NCI-H2107 treated with DMSO at 0.1 percent for 48 hours (cell line): Measurements from ENCODE around the gene PRKCG.
"Not testable (repeated sequence)": the region's sequence is repeated elsewhere in the genome, so short reads cannot be mapped to it uniquely, and the experiment has no call there.

Experiments
- DNase-seq: peaks from one replicate; lab custom pipeline; 2025; ENCODE audit not compliant: unreplicated experiment; lab: John Stamatoyannopoulos, UW

PRKCG gene

GRCh38 chr19:53881482-53882390 lies at the start of gene PRKCG:
Gene PRKCG, plus strand, starts transcription at chr19:53882197. Its CDS starts 298 bp downstream, at chr19:53882495.
- DNase-seq: no peak

DNA sequence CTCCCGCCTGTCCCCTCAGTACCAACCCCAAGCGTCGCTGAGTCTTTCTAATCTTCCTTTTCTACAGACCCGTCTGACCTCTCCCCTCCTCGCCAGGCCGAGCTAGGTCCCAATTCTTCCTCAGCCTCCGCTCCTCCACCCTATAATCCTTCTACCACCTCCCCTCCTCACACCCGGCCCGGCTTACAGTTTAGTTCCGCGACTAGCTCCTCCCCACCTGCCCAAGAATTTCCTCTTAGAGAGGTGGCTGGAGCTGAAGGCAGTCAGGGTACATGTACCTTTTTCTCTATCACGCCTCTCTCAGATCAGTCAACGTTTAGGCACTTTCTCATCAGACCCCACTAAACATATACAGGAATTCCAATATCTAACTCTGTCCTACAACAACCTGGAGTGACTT lies 49.1 kb upstream of the PRKCG start:
- DNase-seq: not testable (repeated sequence)

- not testable (repeated sequence) for DNase-seq
These were observed 43.6 kb upstream of the PRKCG start for GRCh38 chr19:53838446-53838845.

GRCh38 chr19:53840241-53840640 lies 41.8 kb upstream of the PRKCG start:
- not testable (repeated sequence) for DNase-seq

- DNase-seq: not testable (repeated sequence)
These were observed 41.1 kb upstream of the PRKCG start for GRCh38 chr19:53840914-53841313.

DNA sequence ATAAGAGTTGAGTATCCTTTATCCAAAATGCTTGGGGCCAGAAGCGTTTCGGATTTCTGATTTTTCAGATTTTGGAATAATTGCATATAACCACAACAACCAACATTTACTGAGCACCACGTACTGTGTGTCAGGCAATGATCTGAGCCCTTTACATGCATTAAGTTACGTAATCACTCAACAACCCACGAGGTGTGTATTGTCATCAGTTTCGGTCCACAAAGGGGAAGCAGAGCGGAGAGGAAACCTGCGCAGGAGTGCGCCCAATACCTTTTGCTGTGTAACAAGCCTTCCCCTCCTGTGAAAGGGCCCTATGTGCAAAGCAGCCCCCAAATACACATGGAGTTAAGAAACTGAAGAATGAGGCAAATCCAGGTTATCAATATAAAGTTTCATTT lies 37.1 kb upstream of the PRKCG start:
- no peak for DNase-seq

DNA sequence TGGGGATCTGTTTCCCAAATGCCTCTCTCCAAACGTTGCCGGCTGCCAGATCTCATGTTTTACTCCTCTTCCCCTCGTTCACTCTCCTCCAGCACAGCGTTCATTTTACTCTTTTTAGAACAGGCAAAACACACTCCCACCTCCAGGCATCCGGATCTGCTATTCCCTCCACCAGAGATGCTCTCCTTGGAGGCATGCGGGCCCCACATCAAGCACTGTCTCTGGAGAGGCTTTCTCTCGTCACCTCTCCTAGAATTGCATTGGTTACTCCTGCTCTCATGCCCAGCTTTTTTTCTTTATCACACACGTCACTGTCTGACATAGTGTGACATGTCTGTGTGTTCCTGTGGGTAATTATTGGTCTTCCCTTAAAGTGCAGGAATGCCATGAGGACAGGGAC lies 34.4 kb upstream of the PRKCG start:
- no peak for DNase-seq

DNA sequence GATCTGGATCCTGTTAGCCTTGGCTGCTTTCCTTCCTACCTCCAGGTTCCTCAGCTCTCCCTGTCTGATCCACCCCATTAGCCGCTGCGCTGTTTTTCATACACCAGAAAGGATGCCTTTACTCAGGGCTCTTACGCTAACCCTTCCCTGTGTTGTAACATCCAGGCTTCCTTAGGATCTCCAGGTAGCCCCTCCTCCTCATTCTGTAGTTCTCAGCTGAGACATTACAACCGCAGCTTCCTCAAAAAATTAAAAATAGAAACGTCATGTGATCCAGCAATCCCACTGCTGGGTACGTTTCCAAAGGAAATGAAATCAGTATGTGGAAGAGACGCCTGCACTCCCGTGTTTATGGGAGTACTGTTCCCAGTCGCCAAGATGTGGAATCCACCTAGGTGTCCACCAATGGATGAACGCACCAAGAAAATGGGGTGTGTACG lies 32.7 kb upstream of the PRKCG start:
- DNase-seq: no peak

- no peak for DNase-seq
These were observed 28.3 kb upstream of the PRKCG start for GRCh38 chr19:53853707-53854106.

- DNase-seq: no peak
These were observed 17.6 kb upstream of the PRKCG start for GRCh38 chr19:53864308-53864836.

DNA sequence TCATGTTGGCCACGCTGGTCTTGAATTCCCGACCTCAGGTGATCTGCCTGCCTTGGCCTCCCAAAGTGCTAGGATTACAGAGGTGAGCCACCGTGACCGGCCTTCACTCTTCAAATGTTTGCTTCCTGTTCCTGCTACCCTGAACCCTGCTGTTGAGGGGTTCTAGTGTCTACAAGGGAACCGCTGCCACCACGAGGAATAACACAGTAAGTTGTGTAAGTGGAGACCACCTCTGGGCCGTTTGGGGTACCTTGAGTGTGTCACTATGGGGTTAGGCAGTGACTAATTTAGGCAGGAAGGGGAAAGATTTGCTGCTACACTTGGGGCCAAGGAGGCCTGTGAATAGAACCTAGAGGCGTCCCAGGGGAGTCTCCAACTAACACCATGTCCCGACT lies 16.5 kb upstream of the PRKCG start:
- no peak for DNase-seq

DNA sequence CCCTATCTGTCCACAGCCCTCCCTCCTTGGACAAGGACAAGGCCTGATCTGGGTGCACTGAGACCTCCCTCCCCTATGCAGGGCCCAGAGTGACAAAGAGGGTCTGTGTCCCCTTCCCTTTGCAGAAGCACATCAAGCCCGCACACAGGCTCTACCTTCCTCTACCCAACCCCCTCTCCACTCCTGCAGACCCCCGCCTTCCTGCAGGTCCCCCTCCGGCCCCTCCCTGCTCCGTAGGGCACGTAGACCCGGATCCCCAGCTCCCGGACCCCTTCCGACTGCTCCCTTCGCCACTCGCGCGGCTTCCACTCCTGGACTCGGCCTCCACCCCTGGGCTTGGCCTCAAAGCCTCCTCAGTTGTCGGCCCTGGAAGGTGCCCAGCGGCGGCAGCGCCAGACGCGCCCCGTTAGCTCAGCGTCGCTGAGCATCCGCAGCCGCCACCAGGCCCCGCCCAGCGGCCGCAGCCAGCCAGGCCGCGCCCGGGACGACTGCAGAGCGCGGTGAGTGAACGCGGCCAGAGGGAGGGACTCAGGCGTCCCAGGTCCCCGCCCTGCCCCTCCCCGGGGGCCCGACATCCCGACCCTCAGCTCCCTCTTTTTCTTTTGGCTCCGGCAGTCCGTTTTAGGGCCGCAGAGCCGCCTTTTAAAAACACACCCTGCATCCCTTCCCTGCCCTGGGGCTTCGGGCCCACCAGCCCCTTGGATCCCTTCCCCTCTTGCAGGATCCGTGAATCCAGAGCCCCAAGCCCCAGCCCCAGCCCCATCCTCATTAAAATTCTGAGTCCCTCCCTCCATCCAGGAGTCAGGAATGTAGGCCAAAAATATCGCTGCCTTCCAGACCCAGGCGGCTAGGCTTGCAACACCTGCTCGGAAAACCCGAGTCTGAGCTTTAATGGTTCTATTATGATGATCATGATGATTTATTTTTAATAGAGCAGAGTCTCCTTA lies 15.8 kb upstream of the PRKCG start:
- no peak for DNase-seq

- DNase-seq: no peak
These were observed 15.2 kb upstream of the PRKCG start for GRCh38 chr19:53866865-53867224.

DNA sequence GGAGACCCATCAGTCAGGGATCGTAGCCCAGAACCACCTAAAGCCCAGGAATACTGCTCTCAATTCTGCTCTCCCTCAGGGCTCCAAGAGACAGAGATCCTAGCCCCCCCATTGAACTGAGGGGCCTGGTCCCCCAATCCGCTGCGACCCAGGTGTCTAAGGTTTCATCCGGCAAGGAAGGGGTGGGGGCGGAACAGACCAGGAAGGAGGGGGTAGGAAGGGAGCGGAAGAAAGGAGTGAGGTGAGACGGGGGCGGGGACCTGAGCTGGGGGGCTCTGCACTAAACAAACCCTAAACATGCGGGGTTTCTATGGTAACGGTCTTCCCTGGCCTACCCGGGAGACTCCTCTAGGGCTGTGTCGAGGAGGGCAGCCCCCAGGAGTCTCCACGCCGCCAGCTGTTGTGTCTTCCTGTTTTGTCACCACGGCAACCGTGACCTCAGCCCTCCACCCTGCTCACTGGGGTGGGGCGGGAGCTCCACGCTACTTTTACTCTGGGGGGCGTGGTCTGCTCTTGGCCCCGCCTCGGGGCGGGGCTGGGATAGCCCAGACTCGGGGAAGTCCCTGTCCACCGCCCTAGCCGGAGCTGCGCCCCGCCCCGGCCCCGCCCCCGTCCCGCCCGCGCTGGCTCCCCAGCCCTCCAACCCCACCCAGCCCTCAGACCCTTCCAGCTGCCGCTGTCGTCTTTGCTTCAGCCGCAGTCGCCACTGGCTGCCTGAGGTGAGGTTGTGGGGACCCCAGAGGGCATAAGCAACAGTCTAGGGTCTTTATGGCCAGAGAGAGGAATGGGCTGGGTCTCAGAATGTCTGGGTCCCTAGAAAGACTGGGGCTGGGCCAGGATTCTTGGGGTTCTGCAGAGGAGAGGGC lies 14.5 kb upstream of the PRKCG start, which contains the start of gene MYADM:
Gene MYADM (plus strand): TSS at position 659 of the 866 bp plus-strand sequence. CDS start 5,647 bp downstream, outside the sequence.
- no peak for DNase-seq

- no peak for DNase-seq
These were observed 13.7 kb upstream of the PRKCG start for GRCh38 chr19:53868091-53868891.

GRCh38 chr19:53868892-53869804 lies 12.8 kb upstream of the PRKCG start:
- no peak for DNase-seq

DNA sequence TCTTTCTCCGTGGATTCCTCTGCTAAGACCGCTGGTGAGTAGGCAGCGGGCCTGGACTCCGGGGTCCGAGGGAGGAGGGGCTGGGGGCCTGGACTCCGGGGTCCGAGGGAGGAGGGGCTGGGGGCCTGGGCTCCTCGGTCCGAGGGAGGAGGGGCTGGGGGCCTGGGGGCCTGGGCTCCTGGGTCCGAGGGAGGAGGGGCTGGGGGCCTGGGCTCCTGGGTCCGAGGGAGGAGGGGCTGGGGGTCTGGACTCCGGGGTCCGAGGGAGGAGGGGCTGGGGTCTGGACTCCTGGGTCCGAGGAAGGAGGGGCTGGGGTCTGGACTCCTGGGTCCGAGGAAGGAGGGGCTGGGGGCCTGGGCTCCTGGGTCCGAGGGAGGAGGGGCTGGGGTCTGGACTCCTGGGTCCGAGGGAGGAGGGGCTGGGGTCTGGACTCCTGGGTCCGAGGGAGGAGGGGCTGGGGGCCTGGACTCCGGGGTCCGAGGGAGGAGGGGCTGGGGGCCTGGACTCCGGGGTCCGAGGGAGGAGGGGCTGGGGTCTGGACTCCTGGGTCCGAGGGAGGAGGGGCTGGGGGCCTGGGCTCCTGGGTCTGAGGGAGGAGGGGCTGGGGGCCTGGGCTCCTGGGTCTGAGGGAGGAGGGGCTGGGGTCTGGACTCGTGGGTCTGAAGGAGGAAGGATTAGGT lies 12.1 kb upstream of the PRKCG start:
- DNase-seq: not testable (repeated sequence)

GRCh38 chr19:53870485-53870844 lies 11.5 kb upstream of the PRKCG start:
- DNase-seq: no peak
